ENCODE measurements around the gene TMEM120B. TPM values are rescaled to one million over a fixed set of nuclear protein-coding genes. Genes with fewer than 3 reads are reported as not detected.
"Not testable (repeated sequence)": the region's sequence is repeated elsewhere in the genome, so short reads cannot be mapped to it uniquely, and the experiment has no call there.

TMEM120B gene
- total RNA-seq, 1 experiment from 2014 or later = 20.5 TPM

- RAD21 ChIA-PET (ENCODE audit: low non-redundant PET in 1 of 2, low total read pairs in 2 of 2, uncharacterized antibody in 2 of 2, unreplicated experiment in 2 of 2) = interaction anchor here in 1 of 2 experiments (0.7 kb wide), 1 partner anchor 140 kb away, joined by 3 read pairs; no protein-coding TSS in a partner anchor
- POLR2A ChIA-PET = no interaction called here
- BruUV-seq (replicated peaks) = no TSS peak
- TF ChIP-seq ELF1 (IDR thresholded peaks at IDR 0.05; ENCODE audit: borderline replicate concordance, low read depth) (no peak), ZNF274 (IDR thresholded peaks at IDR 0.05; ENCODE audit: low read depth, low read length) (no peak), EGR1 (IDR thresholded peaks at IDR 0.05; ENCODE audit: low read depth) (no peak), CEBPB (IDR thresholded peaks at IDR 0.05; ENCODE audit: low read depth) (no peak), ZFX (IDR thresholded peaks at IDR 0.05) (no peak), SP1 (IDR thresholded peaks at IDR 0.05; ENCODE audit: low read depth) (no peak), FOSL1 (IDR thresholded peaks at IDR 0.05; ENCODE audit: low read depth) (no peak)
- Histone ChIP-seq H3K27me3 (ENCODE audit: insufficient read depth, low read length) (no peaks in the 10 kb centered on the region), H3K9me2 (ENCODE audit: insufficient read depth) (no peaks in the 10 kb centered on the region), H3K4me1 (ENCODE audit: control insufficient read depth in 1 of 2, insufficient read depth in 2 of 2, low read length in 2 of 2) (peaks cover 0 to 3% of the 10 kb centered on the region in 2 experiments; a peak in 1 of 4 replicates), H3K79me2 (ENCODE audit: insufficient read depth, low read length) (no peaks in the 10 kb centered on the region), H3K27ac (ENCODE audit: low read depth, low read length) (no peak overlapping the region), H3K4me3 (replicated peaks in 1 of 2; ENCODE audit: low read depth in 1 of 2, low read length in 2 of 2) (no peak overlapping the region), H3K4me2 (ENCODE audit: low read length) (no peak overlapping the region), H4K20me1 (ENCODE audit: insufficient read depth) (no peaks in the 10 kb centered on the region), H3K9me3 (ENCODE audit: control insufficient read depth in 1 of 2, insufficient read depth in 1 of 2, low read depth in 1 of 2, low read length in 2 of 2) (no peaks in the 10 kb centered on the region), H2AFZ (ENCODE audit: low read depth, low read length, poor library complexity, severe bottlenecking) (no peak overlapping the region), H3K9ac (ENCODE audit: low read length) (no peak overlapping the region), H3K36me3 (ENCODE audit: control insufficient read depth in 1 of 2, insufficient read depth in 2 of 2, low read length in 2 of 2) (no peaks in the 10 kb centered on the region)
- CTCF ChIA-PET = interaction anchor here (5.6 kb wide), 1 partner anchor 126 kb away, joined by 50 read pairs; no protein-coding TSS in a partner anchor
- no peak for ATAC-seq
- no peak for DNase-seq (ENCODE audit: low read depth, low spot score)
- intact Hi-C loops (cut with micrococcal nuclease) = no loop called here
These were observed 33.7 kb upstream of the TMEM120B start for GRCh38 chr12:121678716-121679300.

- H3K9me3 ChIP-seq (ENCODE audit: control insufficient read depth in 1 of 2, insufficient read depth in 1 of 2, low read depth in 1 of 2, low read length in 2 of 2); H3K27me3 ChIP-seq (ENCODE audit: insufficient read depth, low read length); DNase-seq (ENCODE audit: low read depth, low spot score); intact Hi-C loops (cut with micrococcal nuclease); ATAC-seq; H3K36me3 ChIP-seq (ENCODE audit: control insufficient read depth in 1 of 2, insufficient read depth in 2 of 2, low read length in 2 of 2); POLR2A ChIA-PET; H4K20me1 ChIP-seq (ENCODE audit: insufficient read depth); H3K9ac ChIP-seq (ENCODE audit: low read length); H3K4me1 ChIP-seq (ENCODE audit: control insufficient read depth in 1 of 2, insufficient read depth in 2 of 2, low read length in 2 of 2); H3K79me2 ChIP-seq (ENCODE audit: insufficient read depth, low read length); H3K27ac ChIP-seq (ENCODE audit: low read depth, low read length); H3K4me2 ChIP-seq (ENCODE audit: low read length); H2AFZ ChIP-seq (ENCODE audit: low read depth, low read length, poor library complexity, severe bottlenecking); H3K9me2 ChIP-seq (ENCODE audit: insufficient read depth); BruUV-seq (replicated peaks); H3K4me3 ChIP-seq (replicated peaks in 1 of 2; ENCODE audit: low read depth in 1 of 2, low read length in 2 of 2): not testable (repeated sequence)
- ChIA-PET RAD21 (ENCODE audit: low non-redundant PET in 1 of 2, low total read pairs in 2 of 2, uncharacterized antibody in 2 of 2, unreplicated experiment in 2 of 2) (interaction anchor here in 1 of 2 experiments (0.7 kb wide), 1 partner anchor 141 kb away, joined by 3 read pairs; no protein-coding TSS in a partner anchor), CTCF (interaction anchor here (5.6 kb wide), 1 partner anchor 127 kb away, joined by 50 read pairs; no protein-coding TSS in a partner anchor)
These were observed 32.8 kb upstream of the TMEM120B start for GRCh38 chr12:121679661-121680197.

All from HCT116 (cell line).